HepG2 (cell line): ENCODE measurements around the gene HMGB2. TPM values are rescaled to one million over a fixed set of nuclear protein-coding genes. Genes with fewer than 3 reads are reported as not detected.
A peak's percentile ranks its signal among the peaks of the same experiment; 100 is the strongest.

Source experiments
- AHR ChIP-seq: IDR thresholded peaks from 2 replicates; pipeline ENCODE4 v1.6.1; 2018; ENCODE audit warnings: missing genetic modification reagents, missing compliant biosample characterization
- CBX5 ChIP-seq: sonication (generic); formaldehyde crosslinking; IDR thresholded peaks from 2 replicates; pipeline ENCODE4 v1.4.0; 2020; ENCODE audit warnings: missing genetic modification reagents, borderline replicate concordance
- DMAP1 ChIP-seq: IDR thresholded peaks from 2 replicates; pipeline ENCODE4 v1.6.1; 2016
- FOXJ3 ChIP-seq: sonication (generic); formaldehyde crosslinking; IDR thresholded peaks from 2 replicates; pipeline ENCODE4 v1.4.0; 2020; ENCODE audit warnings: missing genetic modification reagents, mild to moderate bottlenecking, borderline replicate concordance
- KDM2A ChIP-seq: sonication (generic); formaldehyde crosslinking; IDR thresholded peaks from 2 replicates; pipeline ENCODE4 v1.4.0; 2020; ENCODE audit warnings: low read depth, missing genetic modification reagents, borderline replicate concordance
- MAZ ChIP-seq, 2 experiments: sonication (generic) in 1 of 2; formaldehyde crosslinking in 1 of 2; IDR thresholded peaks; 2 replicates each; pipeline versions ENCODE4 v1.5.0 to v1.6.1; 2012 to 2020; ENCODE audit warnings: low read depth in 2 of 2, mild to moderate bottlenecking in 2 of 2, borderline replicate concordance in 1 of 2, improper control_type of control experiment in 1 of 2, low read length in 1 of 2, missing genetic modification reagents in 1 of 2, moderate library complexity in 1 of 2
- NCOA2 ChIP-seq: sonication (generic); formaldehyde crosslinking; IDR thresholded peaks from 2 replicates; pipeline ENCODE4 v1.8.0; 2022; ENCODE audit warnings: inconsistent platforms
- NFE2L1 ChIP-seq: sonication (generic); formaldehyde crosslinking; IDR thresholded peaks from 2 replicates; pipeline ENCODE4 v1.4.0; 2020; ENCODE audit warnings: missing genetic modification reagents, mild to moderate bottlenecking, borderline replicate concordance
- POGZ ChIP-seq: sonication (generic); formaldehyde crosslinking; IDR thresholded peaks from 2 replicates; pipeline ENCODE4 v1.4.0; 2020; ENCODE audit warnings: mild to moderate bottlenecking, missing genetic modification reagents
- RBM39 ChIP-seq: fragments of 200-400 bp; formaldehyde crosslinking; IDR thresholded peaks from one replicate; pipeline ENCODE4 v1.6.1; 2018; ENCODE audit warnings: antibody characterized with exemption, mild to moderate bottlenecking, low read depth, low read length; ENCODE audit not compliant: poor library complexity, severe bottlenecking
- RXRA ChIP-seq: sonication (generic); formaldehyde crosslinking; IDR thresholded peaks from 2 replicates; pipeline ENCODE4 v1.5.1; 2020; ENCODE audit warnings: missing genetic modification reagents
- TGIF2 ChIP-seq: IDR thresholded peaks from 2 replicates; pipeline ENCODE4 v1.6.1; 2016; ENCODE audit warnings: control low read depth, missing compliant biosample characterization
- ZBTB37 ChIP-seq: sonication (generic); formaldehyde crosslinking; IDR thresholded peaks from 2 replicates; pipeline ENCODE4 v1.4.0; 2020; ENCODE audit warnings: mild to moderate bottlenecking, missing genetic modification reagents
- ZFP37 ChIP-seq: sonication (generic); formaldehyde crosslinking; IDR thresholded peaks from 2 replicates; pipeline ENCODE4 v1.4.0; 2020; ENCODE audit warnings: missing genetic modification reagents, borderline replicate concordance
- ZFX ChIP-seq: sonication (generic); formaldehyde crosslinking; IDR thresholded peaks from 2 replicates; pipeline ENCODE4 v1.4.0; 2020; ENCODE audit warnings: mild to moderate bottlenecking, low read depth, missing genetic modification reagents, moderate library complexity
- ZNF225 ChIP-seq: sonication (generic); formaldehyde crosslinking; IDR thresholded peaks from 2 replicates; pipeline ENCODE4 v1.4.0; 2020; ENCODE audit warnings: mild to moderate bottlenecking, missing genetic modification reagents
- ZNF230 ChIP-seq: sonication (generic); formaldehyde crosslinking; IDR thresholded peaks from 2 replicates; pipeline ENCODE4 v1.4.0; 2020; ENCODE audit warnings: mild to moderate bottlenecking, missing genetic modification reagents
- ZNF263 ChIP-seq: sonication (generic); formaldehyde crosslinking; IDR thresholded peaks from 2 replicates; pipeline ENCODE4 v1.4.0; 2020; ENCODE audit warnings: missing genetic modification reagents
- ZNF501 ChIP-seq: sonication (generic); formaldehyde crosslinking; IDR thresholded peaks from 2 replicates; pipeline ENCODE4 v1.5.1; 2020; ENCODE audit warnings: mild to moderate bottlenecking, moderate library complexity, missing genetic modification reagents
- ZNF547 ChIP-seq: sonication (generic); formaldehyde crosslinking; IDR thresholded peaks from 2 replicates; pipeline ENCODE4 v1.5.1; 2020; ENCODE audit warnings: mild to moderate bottlenecking, missing genetic modification reagents
- ZNF558 ChIP-seq: sonication (generic); formaldehyde crosslinking; IDR thresholded peaks from 2 replicates; pipeline ENCODE4 v1.9.0; 2022; ENCODE audit warnings: mild to moderate bottlenecking, missing genetic modification reagents, borderline replicate concordance
- polyA plus RNA-seq, 8 experiments: library from polyadenylated mRNA; depleted of rRNA in 3 of 8; stranded (reverse) in 7 of 8; unstranded in 1 of 8; fragments of >200 nt; fragmentation: Illumina TruSeq in 4 of 8; extraction: Trizol in 4 of 8; gene quantifications; 2 replicates each; pipeline versions ENCODE4 v1.2.1 to v1.2.3, GENCODE V29; 2011 to 2016; ENCODE audit warnings: low read depth in 4 of 8, missing spikeins in 1 of 8, mixed read lengths in 1 of 8; ENCODE audit not compliant: insufficient read depth in 1 of 8
- total RNA-seq, 5 experiments: library from RNA; depleted of rRNA; stranded (reverse); fragments of >200 nt; fragmentation: Illumina TruSeq; extraction: Trizol; gene quantifications; 2 replicates each; pipeline ENCODE4 v1.2.3, GENCODE V29; 2016; ENCODE audit warnings: low read depth in 1 of 5
- TF ChIP-seq, protein P1 (sequence below): sonication (generic); formaldehyde crosslinking; IDR thresholded peaks from 2 replicates; pipeline ENCODE4; 2020; ENCODE audit warnings: missing genetic modification reagents, mild to moderate bottlenecking, borderline replicate concordance
- TF ChIP-seq, protein P2 (sequence below): IDR thresholded peaks from 2 replicates; pipeline ENCODE4 v1.6.1; 2016; ENCODE audit warnings: mild to moderate bottlenecking

HMGB2 gene
- total and polyA plus RNA-seq, 2 of the 13 experiments (the other 11 are each of a cell fraction or from before 2014, with no cell fraction given), result 90.5 to 332 TPM

DNA sequence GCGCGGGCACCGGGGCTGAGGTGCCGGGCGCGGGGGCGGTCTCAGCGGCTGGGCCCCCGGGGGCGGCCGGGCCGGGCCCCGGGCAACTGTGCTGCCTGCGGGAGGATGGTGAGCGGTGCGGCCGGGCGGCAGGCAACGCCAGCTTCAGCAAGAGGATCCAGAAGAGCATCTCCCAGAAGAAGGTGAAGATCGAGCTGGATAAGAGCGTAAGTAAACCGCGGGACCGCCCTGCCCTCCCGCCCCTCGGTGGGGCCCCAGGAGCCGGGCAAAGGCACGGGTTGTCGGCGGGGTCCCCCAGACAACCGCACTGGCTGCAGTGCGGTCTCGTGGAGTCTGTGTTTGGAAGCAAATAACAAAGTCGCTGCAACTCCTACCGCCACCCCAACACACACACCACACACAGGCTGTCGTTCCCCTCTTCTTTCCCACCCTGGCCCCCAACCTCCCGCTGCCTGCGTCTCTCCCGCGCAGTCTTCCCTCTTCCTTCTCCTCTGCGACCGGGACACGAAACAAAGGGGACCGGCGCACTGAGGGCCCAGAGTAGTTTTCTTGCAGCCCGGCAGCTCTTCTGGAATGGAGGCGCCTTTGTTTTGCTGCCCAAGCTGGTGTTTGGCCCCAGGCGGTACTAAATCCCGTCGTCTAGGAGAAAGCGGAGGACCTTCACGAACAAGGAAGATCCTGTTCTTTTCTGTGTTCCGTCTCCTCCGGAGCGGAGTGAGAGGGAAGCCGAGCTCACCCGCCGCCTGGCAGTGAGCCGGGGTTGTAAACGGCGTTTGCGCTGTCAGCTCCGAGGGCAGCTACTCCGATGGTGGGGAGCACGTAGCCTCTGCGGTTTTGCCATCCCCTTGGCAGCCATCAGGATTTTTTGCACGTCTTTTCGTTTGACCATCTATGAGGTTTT is 37.4 kb upstream of the HMGB2 start (continued):
- TF ChIP-seq ZBTB37 (CRISPR knock-in tag), result 0 out of 2 replicates have a peak, but pooled peaks have one; percentile 22
- peak; percentile 26; the same call in 1 of the 2 replicates for TF ChIP-seq ZNF501 (CRISPR knock-in tag)
- TF ChIP-seq FOXJ3 (CRISPR knock-in tag), result 0 out of 2 replicates have a peak, but pooled peaks have one; percentile 23
- no peak for TF ChIP-seq DMAP1 (CRISPR knock-in tag)
- TF ChIP-seq KDM2A (CRISPR knock-in tag), result peak; percentile 76
- peak; percentile 67; the same call in 1 of the 2 replicates for TF ChIP-seq CBX5 (CRISPR knock-in tag)
- TF ChIP-seq ZNF558 (CRISPR knock-in tag), result 0 out of 2 replicates have a peak, but pooled peaks have one; percentile 18
- no peak for TF ChIP-seq NCOA2 (CRISPR knock-in tag)
- 0 out of 2 replicates have a peak, but pooled peaks have one; percentile 22 for TF ChIP-seq RXRA
- no peak for TF ChIP-seq ZFP37 (CRISPR knock-in tag)
- TF ChIP-seq, protein P1, sequence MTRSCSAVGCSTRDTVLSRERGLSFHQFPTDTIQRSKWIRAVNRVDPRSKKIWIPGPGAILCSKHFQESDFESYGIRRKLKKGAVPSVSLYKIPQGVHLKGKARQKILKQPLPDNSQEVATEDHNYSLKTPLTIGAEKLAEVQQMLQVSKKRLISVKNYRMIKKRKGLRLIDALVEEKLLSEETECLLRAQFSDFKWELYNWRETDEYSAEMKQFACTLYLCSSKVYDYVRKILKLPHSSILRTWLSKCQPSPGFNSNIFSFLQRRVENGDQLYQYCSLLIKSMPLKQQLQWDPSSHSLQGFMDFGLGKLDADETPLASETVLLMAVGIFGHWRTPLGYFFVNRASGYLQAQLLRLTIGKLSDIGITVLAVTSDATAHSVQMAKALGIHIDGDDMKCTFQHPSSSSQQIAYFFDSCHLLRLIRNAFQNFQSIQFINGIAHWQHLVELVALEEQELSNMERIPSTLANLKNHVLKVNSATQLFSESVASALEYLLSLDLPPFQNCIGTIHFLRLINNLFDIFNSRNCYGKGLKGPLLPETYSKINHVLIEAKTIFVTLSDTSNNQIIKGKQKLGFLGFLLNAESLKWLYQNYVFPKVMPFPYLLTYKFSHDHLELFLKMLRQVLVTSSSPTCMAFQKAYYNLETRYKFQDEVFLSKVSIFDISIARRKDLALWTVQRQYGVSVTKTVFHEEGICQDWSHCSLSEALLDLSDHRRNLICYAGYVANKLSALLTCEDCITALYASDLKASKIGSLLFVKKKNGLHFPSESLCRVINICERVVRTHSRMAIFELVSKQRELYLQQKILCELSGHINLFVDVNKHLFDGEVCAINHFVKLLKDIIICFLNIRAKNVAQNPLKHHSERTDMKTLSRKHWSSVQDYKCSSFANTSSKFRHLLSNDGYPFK (CRISPR knock-in tag), result no peak
- no peak for TF ChIP-seq MAZ (IDR thresholded peaks at IDR 0.05; ENCODE audit: borderline replicate concordance, low read depth, low read length)
- TF ChIP-seq MAZ (CRISPR knock-in tag; IDR thresholded peaks at IDR 0.05; ENCODE audit: low read depth), result 0 out of 2 replicates have a peak, but pooled peaks have one; percentile 9
- TF ChIP-seq ZNF225 (CRISPR knock-in tag), result peak; percentile 57; the same call in 1 of the 2 replicates
- TF ChIP-seq AHR, result no peak
- TF ChIP-seq ZNF230 (CRISPR knock-in tag), result no peak
- TF ChIP-seq NFE2L1 (CRISPR knock-in tag), result no peak
- peak; percentile 36 for TF ChIP-seq ZFX (CRISPR knock-in tag)
- no peak for TF ChIP-seq POGZ (CRISPR knock-in tag)
- TF ChIP-seq ZNF263, result peak; percentile 88
- TF ChIP-seq, protein P2, sequence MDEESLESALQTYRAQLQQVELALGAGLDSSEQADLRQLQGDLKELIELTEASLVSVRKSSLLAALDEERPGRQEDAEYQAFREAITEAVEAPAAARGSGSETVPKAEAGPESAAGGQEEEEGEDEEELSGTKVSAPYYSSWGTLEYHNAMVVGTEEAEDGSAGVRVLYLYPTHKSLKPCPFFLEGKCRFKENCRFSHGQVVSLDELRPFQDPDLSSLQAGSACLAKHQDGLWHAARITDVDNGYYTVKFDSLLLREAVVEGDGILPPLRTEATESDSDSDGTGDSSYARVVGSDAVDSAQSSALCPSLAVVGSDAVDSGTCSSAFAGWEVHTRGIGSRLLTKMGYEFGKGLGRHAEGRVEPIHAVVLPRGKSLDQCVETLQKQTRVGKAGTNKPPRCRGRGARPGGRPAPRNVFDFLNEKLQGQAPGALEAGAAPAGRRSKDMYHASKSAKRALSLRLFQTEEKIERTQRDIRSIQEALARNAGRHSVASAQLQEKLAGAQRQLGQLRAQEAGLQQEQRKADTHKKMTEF, result no peak; the same call in 1 of the 2 replicates
- TF ChIP-seq ZNF547, result no peak
- peak; percentile 3 for TF ChIP-seq RBM39
- peak; percentile 51; the same call in 1 of the 2 replicates for TF ChIP-seq TGIF2 (CRISPR knock-in tag)
